Gastrocnemius medialis (tissue), 4 donors: Measurements from ENCODE around the gene GPN3.
"Not testable (repeated sequence)": the region's sequence is repeated elsewhere in the genome, so short reads cannot be mapped to it uniquely, and the experiment has no call there.

ENCODE experiments used
- POLR2A ChIP-seq, 2 donors: fragments of 450-650 bp; IDR thresholded peaks; one replicate each; pipeline ENCODE4 v1.6.1; 2017; ENCODE audit warnings: antibody characterized with exemption in 2 of 2, mild to moderate bottlenecking in 2 of 2, moderate library complexity in 2 of 2
- TF ChIP-seq, protein P1 (sequence below), 5 experiments: fragments of 450-650 bp in 3 of 5; fragments of 200-600 bp in 2 of 5; sonication (generic) in 2 of 5; IDR thresholded peaks in 4 of 5; conservative IDR thresholded peaks in 1 of 5; 1 replicate in 4 of 5; 2 replicates in 1 of 5; pipeline ENCODE4 v1.5.1; 2016 to 2019; ENCODE audit warnings: antibody characterized with exemption in 5 of 5, mild to moderate bottlenecking in 3 of 5, moderate library complexity in 3 of 5

DNA sequence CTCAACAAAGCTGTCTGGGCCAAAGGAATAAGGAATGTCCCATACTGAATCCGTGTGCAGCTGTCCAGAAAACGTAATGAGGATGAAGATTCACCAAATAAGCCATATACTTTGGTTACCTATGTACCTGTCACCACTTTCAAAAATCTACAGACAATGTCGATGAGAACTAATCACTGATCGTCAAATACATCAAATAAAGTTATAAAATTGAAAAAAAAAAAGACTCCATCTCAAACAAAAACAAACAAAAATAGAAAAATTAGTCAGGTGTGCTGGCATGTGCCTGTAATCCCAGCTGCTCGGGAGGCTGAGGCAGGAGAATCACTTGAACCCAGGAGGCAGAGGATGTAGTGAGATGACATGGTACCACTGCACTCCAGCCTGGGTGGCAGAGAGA, 6.9 kb downstream of the GPN3 start:
- TF ChIP-seq, protein P1, sequence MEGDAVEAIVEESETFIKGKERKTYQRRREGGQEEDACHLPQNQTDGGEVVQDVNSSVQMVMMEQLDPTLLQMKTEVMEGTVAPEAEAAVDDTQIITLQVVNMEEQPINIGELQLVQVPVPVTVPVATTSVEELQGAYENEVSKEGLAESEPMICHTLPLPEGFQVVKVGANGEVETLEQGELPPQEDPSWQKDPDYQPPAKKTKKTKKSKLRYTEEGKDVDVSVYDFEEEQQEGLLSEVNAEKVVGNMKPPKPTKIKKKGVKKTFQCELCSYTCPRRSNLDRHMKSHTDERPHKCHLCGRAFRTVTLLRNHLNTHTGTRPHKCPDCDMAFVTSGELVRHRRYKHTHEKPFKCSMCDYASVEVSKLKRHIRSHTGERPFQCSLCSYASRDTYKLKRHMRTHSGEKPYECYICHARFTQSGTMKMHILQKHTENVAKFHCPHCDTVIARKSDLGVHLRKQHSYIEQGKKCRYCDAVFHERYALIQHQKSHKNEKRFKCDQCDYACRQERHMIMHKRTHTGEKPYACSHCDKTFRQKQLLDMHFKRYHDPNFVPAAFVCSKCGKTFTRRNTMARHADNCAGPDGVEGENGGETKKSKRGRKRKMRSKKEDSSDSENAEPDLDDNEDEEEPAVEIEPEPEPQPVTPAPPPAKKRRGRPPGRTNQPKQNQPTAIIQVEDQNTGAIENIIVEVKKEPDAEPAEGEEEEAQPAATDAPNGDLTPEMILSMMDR (IDR thresholded peaks at IDR 0.05 in 4 of 5, conservative IDR thresholded peaks at IDR 0.05 in 1 of 5) = not testable (repeated sequence)
- TF ChIP-seq POLR2A (IDR thresholded peaks at IDR 0.05) = not testable (repeated sequence)
